AG04450 (cell line): ENCODE results near the gene COA7. TPM values are rescaled to one million over a fixed set of nuclear protein-coding genes. Genes with fewer than 3 reads are reported as not detected.

Experiments used
- CTCF ChIA-PET: fragments of 300-600, 350-600 bp; formaldehyde crosslinking; extraction: SDS; loops from one replicate; lab custom pipeline; 2022; ENCODE audit warnings: antibody characterized with exemption, inconsistent platforms; lab: Charles Lee
- POLR2A ChIA-PET: fragments of 350-600 bp; formaldehyde crosslinking; extraction: SDS; loops from one replicate; lab custom pipeline; 2021; ENCODE audit warnings: antibody characterized with exemption, inconsistent platforms; lab: Yijun Ruan, JAX
- DNase-seq: peaks from one replicate; pipeline ENCODE4 v3.0.0-alpha.2; 2011; ENCODE audit warnings: low read depth, low spot score
- H3K27ac ChIP-seq: one replicate; pipeline ENCODE4 v1.5.1; 2012; ENCODE audit warnings: low read depth, low read length, control low read depth
- H3K27me3 ChIP-seq: one replicate; pipeline ENCODE4 v1.6.0; 2012; ENCODE audit warnings: low read length; ENCODE audit not compliant: control insufficient read depth, insufficient read depth
- H3K4me3 ChIP-seq: 2 replicates; pipeline ENCODE4 v1.5.1; 2011; ENCODE audit warnings: mild to moderate bottlenecking, low read depth, low read length, control low read depth
- H3K9me3 ChIP-seq: 2 replicates; pipeline ENCODE4 v1.5.1; 2012; ENCODE audit warnings: low read length; ENCODE audit not compliant: control insufficient read depth, insufficient read depth
- polyA plus RNA-seq: library from polyadenylated mRNA; depleted of rRNA; stranded (reverse); fragments of >200 nt; gene quantifications from 2 replicates; pipeline ENCODE4 v1.2.3, GENCODE V29; 2011
- TF ChIP-seq, protein P1 (sequence below): IDR thresholded peaks from 2 replicates; pipeline ENCODE4 v1.5.1; 2011; ENCODE audit warnings: low read depth, low read length, control low read depth, inconsistent platforms

Gene COA7
- polyA plus RNA-seq, 1 experiment: 12.0 TPM

- no peak overlapping the region for H3K27ac ChIP-seq
- H3K27me3 ChIP-seq: no peaks in the 10 kb centered on the region
- ChIA-PET POLR2A (no interaction called here), CTCF (interaction anchor here (1.2 kb wide), 1 partner anchor 22 kb away, joined by 5 read pairs; no protein-coding TSS in a partner anchor)
- H3K9me3 ChIP-seq: no peaks in the 10 kb centered on the region; the same call in 1 of the 2 replicates
- TF ChIP-seq, protein P1, sequence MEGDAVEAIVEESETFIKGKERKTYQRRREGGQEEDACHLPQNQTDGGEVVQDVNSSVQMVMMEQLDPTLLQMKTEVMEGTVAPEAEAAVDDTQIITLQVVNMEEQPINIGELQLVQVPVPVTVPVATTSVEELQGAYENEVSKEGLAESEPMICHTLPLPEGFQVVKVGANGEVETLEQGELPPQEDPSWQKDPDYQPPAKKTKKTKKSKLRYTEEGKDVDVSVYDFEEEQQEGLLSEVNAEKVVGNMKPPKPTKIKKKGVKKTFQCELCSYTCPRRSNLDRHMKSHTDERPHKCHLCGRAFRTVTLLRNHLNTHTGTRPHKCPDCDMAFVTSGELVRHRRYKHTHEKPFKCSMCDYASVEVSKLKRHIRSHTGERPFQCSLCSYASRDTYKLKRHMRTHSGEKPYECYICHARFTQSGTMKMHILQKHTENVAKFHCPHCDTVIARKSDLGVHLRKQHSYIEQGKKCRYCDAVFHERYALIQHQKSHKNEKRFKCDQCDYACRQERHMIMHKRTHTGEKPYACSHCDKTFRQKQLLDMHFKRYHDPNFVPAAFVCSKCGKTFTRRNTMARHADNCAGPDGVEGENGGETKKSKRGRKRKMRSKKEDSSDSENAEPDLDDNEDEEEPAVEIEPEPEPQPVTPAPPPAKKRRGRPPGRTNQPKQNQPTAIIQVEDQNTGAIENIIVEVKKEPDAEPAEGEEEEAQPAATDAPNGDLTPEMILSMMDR: no peak
- DNase-seq: no peak
- H3K4me3 ChIP-seq: no peak overlapping the region
Measured at GRCh38 chr1:52663716-52664115, 34.4 kb downstream of the COA7 start.

GRCh38 chr1:52662645-52663313 is 35.4 kb downstream of the COA7 start:
- Histone ChIP-seq H3K27me3 (no peaks in the 10 kb centered on the region), H3K27ac (no peak overlapping the region), H3K4me3 (no peak overlapping the region), H3K9me3 (no peaks in the 10 kb centered on the region; the same call in 1 of the 2 replicates)
- no peak for DNase-seq
- ChIA-PET POLR2A (no interaction called here), CTCF (interaction anchor here (1.2 kb wide), 1 partner anchor 23 kb away, joined by 5 read pairs; no protein-coding TSS in a partner anchor)
- TF ChIP-seq, protein P1: no peak

DNA sequence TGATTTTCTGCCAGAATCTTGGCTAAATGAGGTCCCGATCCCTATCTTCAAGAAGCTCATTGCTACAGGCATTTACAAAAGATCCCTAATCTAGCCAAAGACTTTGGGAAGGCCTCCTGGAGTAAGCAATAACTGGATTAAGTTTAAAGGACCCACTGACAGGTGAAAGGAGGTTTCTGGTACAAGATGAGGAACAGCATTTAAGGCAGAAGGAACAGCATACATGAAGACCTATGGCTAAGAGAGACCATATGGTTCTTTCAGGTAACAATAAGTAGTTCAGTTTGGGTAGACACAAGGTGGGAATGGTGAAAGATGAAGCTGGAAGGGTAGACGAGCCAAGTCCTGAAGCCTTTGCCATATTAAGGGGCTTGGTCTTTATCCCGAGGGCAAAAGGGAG is 37.3 kb downstream of the COA7 start:
- Histone ChIP-seq H3K4me3 (no peak overlapping the region), H3K27ac (no peak overlapping the region), H3K27me3 (no peaks in the 10 kb centered on the region), H3K9me3 (no peaks in the 10 kb centered on the region; the same call in 1 of the 2 replicates)
- ChIA-PET POLR2A (no interaction called here), CTCF (no interaction called here)
- TF ChIP-seq, protein P1: no peak
- DNase-seq: no peak

- DNase-seq: no peak
- CTCF ChIA-PET: no interaction called here
- TF ChIP-seq, protein P1: no peak
- no peak overlapping the region for H3K4me3 ChIP-seq
- H3K27me3 ChIP-seq: no peaks in the 10 kb centered on the region
- no peaks in the 10 kb centered on the region; the same call in 1 of the 2 replicates for H3K9me3 ChIP-seq
- POLR2A ChIA-PET: interaction anchor here (0.9 kb wide), 1 partner anchor 9 kb away, joined by 4 read pairs; no protein-coding TSS in a partner anchor
- no peak overlapping the region for H3K27ac ChIP-seq
Measured at GRCh38 chr1:52659851-52660596, 38.1 kb downstream of the COA7 start.

GRCh38 chr1:52659356-52659755 is 38.8 kb downstream of the COA7 start:
- DNase-seq: no peak
- Histone ChIP-seq H3K9me3 (no peaks in the 10 kb centered on the region; the same call in 1 of the 2 replicates), H3K27me3 (no peaks in the 10 kb centered on the region), H3K27ac (no peak overlapping the region), H3K4me3 (no peak overlapping the region)
- ChIA-PET CTCF (no interaction called here), POLR2A (interaction anchor here (0.9 kb wide), 1 partner anchor 9 kb away, joined by 4 read pairs; no protein-coding TSS in a partner anchor)
- TF ChIP-seq, protein P1: no peak
